Activated CD4-positive, alpha-beta T cell treated with anti-CD3 and anti-CD28 coated beads, Interleukin-2, amount 10 ng/mL, durations not matched to agents 24 days and 14 days (primary cell): Measurements from ENCODE around the gene SMIM14. TPM values are rescaled to one million over a fixed set of nuclear protein-coding genes. Genes with fewer than 3 reads are reported as not detected.
"Not testable (repeated sequence)": the region's sequence is repeated elsewhere in the genome, so short reads cannot be mapped to it uniquely, and the experiment has no call there.

Source experiments
- DNase-seq: peaks from one replicate; pipeline ENCODE4 v3.0.0; 2022
- H3K27ac Mint-ChIP-seq: one replicate; pipeline ENCODE4 v1.8.0; 2022; ENCODE audit warnings: mild to moderate bottlenecking, mixed read lengths
- H3K27me3 Mint-ChIP-seq: one replicate; pipeline ENCODE4 v1.8.0; 2022; ENCODE audit warnings: mixed read lengths
- H3K36me3 Mint-ChIP-seq: one replicate; pipeline ENCODE4 v1.8.0; 2022; ENCODE audit warnings: low read depth, mild to moderate bottlenecking, mixed read lengths
- H3K4me1 Mint-ChIP-seq: one replicate; pipeline ENCODE4 v1.8.0; 2021; ENCODE audit warnings: mixed read lengths
- H3K4me3 Mint-ChIP-seq: one replicate; pipeline ENCODE4 v1.8.0; 2022; ENCODE audit warnings: mild to moderate bottlenecking, moderate library complexity, mixed read lengths
- H3K9me3 Mint-ChIP-seq: one replicate; pipeline ENCODE4 v1.8.0; 2021; ENCODE audit warnings: mixed read lengths
- intact Hi-C: fragments of 100-400 bp; cut with micrococcal nuclease; formaldehyde crosslinking; loops from one replicate; pipeline ENCODE4 v1.15.1; 2023
- total RNA-seq: library from RNA; stranded (reverse); gene quantifications from 2 replicates; pipeline ENCODE4 v1.2.3, GENCODE V29; 2022

The SMIM14 gene
- total RNA-seq, 1 donor from 2014 or later = 1.0 TPM

DNA sequence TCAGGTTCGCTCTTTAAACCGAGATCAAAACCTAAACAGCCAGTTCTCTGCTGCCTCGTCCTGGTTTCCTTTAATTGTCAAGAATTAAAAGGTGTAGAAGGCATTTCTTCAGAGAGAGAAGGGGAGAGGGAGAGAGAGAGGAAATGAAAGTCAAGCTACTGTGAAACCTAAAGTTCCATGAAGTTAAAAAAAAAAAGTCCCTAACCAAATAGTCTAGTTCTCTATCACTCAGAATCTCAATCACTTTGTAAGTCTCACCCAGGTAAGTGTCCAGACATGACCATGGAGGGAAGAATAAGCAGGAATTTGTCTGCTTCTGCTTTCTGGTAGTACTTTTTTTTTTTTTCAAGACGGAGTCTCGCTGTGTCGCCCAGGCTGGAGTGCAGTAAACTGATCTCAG, 18.8 kb upstream of the SMIM14 start:
- no peak for DNase-seq
- H3K36me3 Mint-ChIP-seq = no peaks in the 10 kb centered on the region
- intact Hi-C loops = loop anchor here (5.0 kb wide), 1 partner anchor 190 kb away; no protein-coding TSS in a partner anchor
- no peak overlapping the region for H3K4me3 Mint-ChIP-seq
- no peaks in the 10 kb centered on the region for H3K9me3 Mint-ChIP-seq
- peak overlapping the region; percentile 20 for H3K27ac Mint-ChIP-seq
- H3K4me1 Mint-ChIP-seq = peaks cover 10% of the 10 kb centered on the region
- no peaks in the 10 kb centered on the region for H3K27me3 Mint-ChIP-seq

DNA sequence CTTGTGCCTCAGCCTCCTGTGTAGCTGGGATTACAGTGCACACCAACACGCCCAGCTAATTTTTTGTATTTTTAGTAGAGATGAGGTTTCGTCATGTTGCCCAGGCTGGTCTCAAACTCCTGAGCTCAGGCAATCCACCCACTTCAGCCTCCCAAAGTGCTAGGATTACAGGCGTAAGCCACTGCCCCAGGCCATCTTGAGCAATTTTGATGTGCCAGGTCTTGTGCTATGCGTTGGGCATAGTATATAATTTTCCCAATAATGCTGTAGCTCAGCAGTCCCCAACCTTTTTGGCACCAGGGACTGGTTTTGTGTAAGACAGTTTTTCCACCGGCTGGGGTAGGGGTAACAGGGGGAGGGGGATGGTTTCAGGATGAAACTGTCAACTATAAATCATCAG, 18.0 kb upstream of the SMIM14 start:
- intact Hi-C loops = loop anchor here (5.0 kb wide), 1 partner anchor 189 kb away; no protein-coding TSS in a partner anchor
- H3K36me3 Mint-ChIP-seq, H3K27me3 Mint-ChIP-seq, DNase-seq, H3K4me1 Mint-ChIP-seq, H3K27ac Mint-ChIP-seq, H3K9me3 Mint-ChIP-seq, H3K4me3 Mint-ChIP-seq: not testable (repeated sequence)

DNA sequence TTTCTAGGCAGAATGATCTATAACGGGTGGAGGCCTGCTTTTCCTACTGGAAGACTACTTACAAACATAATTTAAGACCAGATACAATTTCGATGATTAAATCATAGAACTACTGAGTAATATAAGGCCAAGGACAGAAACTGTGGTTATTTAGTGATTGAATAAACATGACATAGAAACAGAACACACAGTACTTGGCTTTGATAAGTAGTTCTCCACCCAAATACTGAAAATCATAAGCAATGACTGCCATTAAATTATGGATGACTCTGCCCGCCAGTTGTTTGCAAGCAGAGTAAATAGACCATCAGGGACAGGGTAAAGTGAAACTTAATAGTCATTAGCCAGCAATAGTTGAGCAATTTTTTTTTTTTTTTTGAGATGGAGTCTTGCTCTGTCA, 17.2 kb upstream of the SMIM14 start:
- Mint-ChIP-seq H3K27ac (no peak overlapping the region), H3K36me3 (no peaks in the 10 kb centered on the region), H3K9me3 (no peaks in the 10 kb centered on the region), H3K4me3 (no peak overlapping the region), H3K27me3 (no peaks in the 10 kb centered on the region), H3K4me1 (peaks cover 10% of the 10 kb centered on the region)
- intact Hi-C loops = loop anchor here (5.0 kb wide), 1 partner anchor 189 kb away; no protein-coding TSS in a partner anchor
- DNase-seq = no peak

DNA sequence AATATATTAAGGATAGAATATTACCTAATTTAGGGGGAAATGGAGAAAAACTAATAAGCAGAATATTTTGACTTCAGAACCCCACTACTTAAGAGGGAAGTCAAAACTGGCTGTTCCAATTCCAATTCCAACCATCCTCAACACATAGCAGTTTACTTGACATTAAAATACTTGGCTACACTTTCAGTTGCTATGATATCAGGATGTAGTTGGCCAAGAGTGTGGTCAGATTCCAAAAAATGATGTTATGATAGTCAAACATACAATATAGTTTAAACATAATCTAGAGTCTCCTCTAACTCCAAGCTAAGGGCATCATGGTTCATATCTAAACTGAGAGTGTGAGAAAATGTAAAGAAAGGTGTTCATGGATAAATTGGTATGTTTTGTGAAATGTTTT, 16.5 kb upstream of the SMIM14 start:
- no peak overlapping the region for H3K4me3 Mint-ChIP-seq
- no peak overlapping the region for H3K27ac Mint-ChIP-seq
- intact Hi-C loops = loop anchor here (5.0 kb wide), 1 partner anchor 188 kb away; no protein-coding TSS in a partner anchor
- H3K9me3 Mint-ChIP-seq = no peaks in the 10 kb centered on the region
- peaks cover 10% of the 10 kb centered on the region for H3K4me1 Mint-ChIP-seq
- no peaks in the 10 kb centered on the region for H3K27me3 Mint-ChIP-seq
- no peaks in the 10 kb centered on the region for H3K36me3 Mint-ChIP-seq
- DNase-seq = no peak

- H3K9me3 Mint-ChIP-seq, H3K36me3 Mint-ChIP-seq, H3K4me1 Mint-ChIP-seq, H3K27ac Mint-ChIP-seq, intact Hi-C loops, H3K4me3 Mint-ChIP-seq, H3K27me3 Mint-ChIP-seq, DNase-seq: not testable (repeated sequence)
These were observed 12.9 kb upstream of the SMIM14 start for GRCh38 chr4:39651586-39651985.

- Mint-ChIP-seq H3K27ac (no peak overlapping the region), H3K4me3 (no peak overlapping the region), H3K4me1 (no peaks in the 10 kb centered on the region), H3K9me3 (no peaks in the 10 kb centered on the region), H3K27me3 (no peaks in the 10 kb centered on the region), H3K36me3 (no peaks in the 10 kb centered on the region)
- intact Hi-C loops = no loop called here
- no peak for DNase-seq
These were observed 11.1 kb upstream of the SMIM14 start for GRCh38 chr4:39649639-39650265.

DNA sequence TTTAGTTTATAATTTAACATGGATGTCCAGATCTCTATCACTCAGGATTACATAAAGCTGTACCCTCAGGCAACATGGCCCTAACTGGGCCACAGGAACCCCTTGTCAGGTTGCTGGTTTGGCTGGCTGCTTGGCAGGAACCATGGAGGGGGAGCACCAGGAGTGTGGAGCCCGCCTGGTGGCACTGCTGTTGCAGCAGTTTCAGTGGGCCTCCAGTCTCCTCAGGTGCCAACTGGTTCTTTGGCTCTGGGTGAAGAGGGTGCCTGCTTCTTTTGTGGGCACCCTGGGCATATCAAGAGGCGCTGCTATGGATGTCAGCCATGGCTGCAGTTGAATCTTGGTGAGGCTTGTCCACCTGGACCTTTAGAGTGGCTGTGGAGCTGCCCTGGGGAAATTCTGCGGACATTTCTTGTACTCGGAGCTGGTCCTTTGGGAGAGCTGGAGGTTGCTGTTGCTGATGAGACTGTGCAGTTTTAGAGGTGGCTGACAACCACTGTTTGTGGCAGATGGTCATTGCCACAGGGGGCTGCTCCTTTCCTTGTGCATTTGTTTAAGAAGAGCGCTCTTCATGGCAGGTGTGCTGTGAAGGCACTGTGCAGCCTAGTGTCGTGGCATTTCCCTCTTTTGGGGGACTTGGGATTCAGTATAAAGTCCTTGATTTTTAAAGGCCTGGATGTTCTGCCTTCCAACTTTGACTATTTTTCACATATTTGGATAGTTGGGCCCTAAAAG, 10.3 kb upstream of the SMIM14 start:
- Mint-ChIP-seq H3K27ac (no peak overlapping the region), H3K4me1 (no peaks in the 10 kb centered on the region), H3K36me3 (no peaks in the 10 kb centered on the region), H3K9me3 (no peaks in the 10 kb centered on the region), H3K27me3 (no peaks in the 10 kb centered on the region), H3K4me3 (no peak overlapping the region)
- intact Hi-C loops = no loop called here
- no peak for DNase-seq

GRCh38 chr4:39648213-39648612, 9.5 kb upstream of the SMIM14 start:
- no peaks in the 10 kb centered on the region for H3K36me3 Mint-ChIP-seq
- H3K27me3 Mint-ChIP-seq = no peaks in the 10 kb centered on the region
- H3K9me3 Mint-ChIP-seq = no peaks in the 10 kb centered on the region
- DNase-seq = no peak
- intact Hi-C loops = no loop called here
- no peak overlapping the region for H3K27ac Mint-ChIP-seq
- H3K4me1 Mint-ChIP-seq = no peaks in the 10 kb centered on the region
- H3K4me3 Mint-ChIP-seq = no peak overlapping the region

- Mint-ChIP-seq H3K27ac (no peak overlapping the region), H3K4me1 (peaks cover 19% of the 10 kb centered on the region), H3K9me3 (no peaks in the 10 kb centered on the region), H3K4me3 (no peak overlapping the region), H3K36me3 (no peaks in the 10 kb centered on the region), H3K27me3 (peaks cover 14% of the 10 kb centered on the region)
- intact Hi-C loops = no loop called here
- DNase-seq = no peak
These were observed 4.4 kb upstream of the SMIM14 start for GRCh38 chr4:39642885-39643552.

DNA sequence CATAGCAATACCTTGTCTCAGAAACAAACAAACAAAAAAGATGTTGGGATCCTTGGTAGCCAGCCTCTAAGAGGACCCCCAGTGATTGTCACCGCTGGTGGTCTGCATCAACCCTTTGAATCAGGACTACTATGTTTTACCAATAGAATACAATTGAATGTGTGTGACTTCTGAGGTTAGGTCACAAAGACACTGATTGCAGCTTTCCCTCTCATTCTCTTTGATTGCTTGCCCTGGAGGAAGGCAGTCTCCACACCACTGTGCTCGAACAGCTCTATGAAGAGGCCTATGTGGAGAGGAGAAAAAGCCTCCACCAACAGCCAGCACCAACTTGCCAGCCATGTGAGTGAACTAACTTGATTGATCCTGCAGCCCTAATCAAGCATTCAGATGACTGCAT, 2.8 kb upstream of the SMIM14 start:
- no peaks in the 10 kb centered on the region for H3K9me3 Mint-ChIP-seq
- H3K4me3 Mint-ChIP-seq = no peak overlapping the region
- no peaks in the 10 kb centered on the region for H3K36me3 Mint-ChIP-seq
- H3K27me3 Mint-ChIP-seq = peaks cover 20% of the 10 kb centered on the region
- DNase-seq = no peak
- H3K4me1 Mint-ChIP-seq = peaks cover 29% of the 10 kb centered on the region
- no peak overlapping the region for H3K27ac Mint-ChIP-seq
- intact Hi-C loops = no loop called here

DNA sequence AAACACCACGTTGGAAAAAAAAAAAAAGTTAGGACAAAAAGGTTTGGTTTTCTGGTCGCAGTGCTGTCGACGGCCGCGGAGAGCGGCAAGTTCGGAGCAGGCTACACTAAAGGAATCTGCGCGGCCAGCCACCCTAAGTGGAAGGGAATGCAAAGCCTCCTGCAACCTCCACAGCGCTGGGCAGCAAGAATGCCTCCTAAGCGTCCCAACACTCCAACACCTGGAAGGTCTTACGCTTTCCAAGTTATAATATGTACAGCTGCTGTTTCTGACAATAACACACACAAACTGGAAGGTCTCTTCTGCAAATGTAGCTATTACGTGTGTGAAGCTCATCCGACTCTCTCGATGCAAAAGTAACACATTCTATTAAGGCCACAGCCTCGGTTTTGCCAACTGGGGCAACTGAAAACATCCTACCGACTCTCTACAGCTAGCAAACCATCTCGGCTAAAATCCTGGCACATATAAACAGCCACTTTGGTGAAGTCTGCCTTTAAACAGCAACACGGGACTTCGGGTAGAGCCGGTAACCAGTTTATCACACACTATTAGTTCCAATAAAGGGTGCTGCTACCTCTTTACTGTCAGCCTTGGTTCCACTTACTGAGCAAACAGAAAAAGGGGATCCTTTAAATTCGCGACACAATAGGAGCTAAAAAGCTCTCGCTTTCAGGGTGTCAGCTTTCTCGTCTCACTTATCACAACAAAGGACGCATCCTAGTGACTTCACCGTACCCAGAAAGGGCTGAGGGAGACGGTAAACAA, 895 bp downstream of the SMIM14 start:
- H3K27me3 Mint-ChIP-seq = peaks cover 31% of the 10 kb centered on the region
- peaks cover 31% of the 10 kb centered on the region for H3K4me1 Mint-ChIP-seq
- peak overlapping the region; percentile 90 for H3K4me3 Mint-ChIP-seq
- DNase-seq = peak; percentile 80
- H3K36me3 Mint-ChIP-seq = no peaks in the 10 kb centered on the region
- intact Hi-C loops = loop anchor here (2.0 to 10.0 kb wide), 7 partner anchors 59 to 455 kb away; partner anchors contain the start of genes LIAS, N4BP2, PDS5A and RPL9
- H3K27ac Mint-ChIP-seq = peak overlapping the region; percentile 69
- H3K9me3 Mint-ChIP-seq = no peaks in the 10 kb centered on the region

- Mint-ChIP-seq H3K36me3 (no peaks in the 10 kb centered on the region), H3K4me1 (peaks cover 31% of the 10 kb centered on the region), H3K27ac (peak overlapping the region; percentile 69), H3K4me3 (peak overlapping the region; percentile 90), H3K27me3 (peaks cover 28% of the 10 kb centered on the region), H3K9me3 (no peaks in the 10 kb centered on the region)
- intact Hi-C loops = loop anchor here (5.0 to 10.0 kb wide), 3 partner anchors 282 to 455 kb away; partner anchors contain the start of genes N4BP2 and WDR19
- DNase-seq = no peak
These were observed 1.5 kb downstream of the SMIM14 start for GRCh38 chr4:39637221-39637585.

GRCh38 chr4:39636531-39637184, 2.0 kb downstream of the SMIM14 start:
- no peak overlapping the region for H3K27ac Mint-ChIP-seq
- H3K4me1 Mint-ChIP-seq = peaks cover 31% of the 10 kb centered on the region
- H3K4me3 Mint-ChIP-seq = no peak overlapping the region

More at GRCh38 chr4:39636531-39637184, 2.0 kb downstream of the SMIM14 start:
- no peaks in the 10 kb centered on the region for H3K9me3 Mint-ChIP-seq
- peaks cover 26% of the 10 kb centered on the region for H3K27me3 Mint-ChIP-seq
- intact Hi-C loops = loop anchor here (5.0 to 10.0 kb wide), 3 partner anchors 282 to 454 kb away; partner anchors contain the start of genes N4BP2 and WDR19
- H3K36me3 Mint-ChIP-seq = no peaks in the 10 kb centered on the region
- peak; percentile 61 for DNase-seq
